HG02678 (cell line): ENCODE measurements around the gene TNPO3.
"Not testable (repeated sequence)": the region's sequence is repeated elsewhere in the genome, so short reads cannot be mapped to it uniquely, and the experiment has no call there.

ENCODE experiments used
- ATAC-seq: cut with Tn5 transposase; IDR thresholded peaks from one replicate; pipeline ENCODE4 v1.9.1; 2021; ENCODE audit warnings: mild to moderate bottlenecking, moderate library complexity; ENCODE audit not compliant: unreplicated experiment

TNPO3 gene

DNA sequence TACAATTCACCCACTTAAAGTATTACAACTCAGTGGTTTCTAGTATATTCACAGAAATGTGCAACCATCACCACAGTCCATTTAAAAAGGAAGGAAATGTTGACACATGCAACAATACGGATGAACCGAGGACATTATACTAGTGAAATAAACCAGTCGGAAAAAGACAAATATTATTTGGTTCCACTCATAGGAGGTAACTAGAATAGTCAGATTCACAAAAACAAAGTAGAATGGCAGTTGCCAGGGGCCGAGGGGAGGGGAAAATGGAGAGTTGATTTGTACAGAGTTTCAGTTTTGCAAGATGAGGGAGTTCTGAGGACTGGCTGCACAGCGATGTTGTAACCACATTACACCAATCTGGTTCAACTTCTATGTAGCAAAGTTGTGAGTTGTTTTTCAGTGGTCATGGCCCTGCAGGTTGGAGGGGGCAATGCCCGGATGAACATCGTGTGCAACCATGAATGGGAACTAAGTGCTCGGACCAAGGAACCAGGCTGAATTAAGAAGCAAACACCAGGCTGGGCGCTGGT, 17.6 kb upstream of the TNPO3 start:
- no peak for ATAC-seq

DNA sequence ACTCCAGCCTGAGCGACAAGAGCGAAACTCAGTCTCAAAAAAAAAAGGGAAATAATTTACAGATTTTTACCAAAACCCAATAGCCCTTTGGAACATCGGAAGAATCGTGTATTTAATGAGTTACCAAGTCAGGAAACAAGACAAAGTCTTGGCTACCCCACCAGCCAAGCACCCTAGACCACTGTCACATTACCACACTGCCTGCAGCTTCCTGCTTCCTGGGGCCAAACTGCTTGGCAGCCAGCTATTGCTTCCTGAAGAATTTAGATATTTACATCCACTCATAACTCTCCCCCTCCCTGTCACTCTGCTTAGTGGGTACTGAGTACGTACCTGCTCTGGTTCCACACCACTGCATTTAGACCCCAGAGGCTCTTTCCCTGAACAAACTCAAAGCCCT, 14.1 kb upstream of the TNPO3 start:
- ATAC-seq: no peak

DNA sequence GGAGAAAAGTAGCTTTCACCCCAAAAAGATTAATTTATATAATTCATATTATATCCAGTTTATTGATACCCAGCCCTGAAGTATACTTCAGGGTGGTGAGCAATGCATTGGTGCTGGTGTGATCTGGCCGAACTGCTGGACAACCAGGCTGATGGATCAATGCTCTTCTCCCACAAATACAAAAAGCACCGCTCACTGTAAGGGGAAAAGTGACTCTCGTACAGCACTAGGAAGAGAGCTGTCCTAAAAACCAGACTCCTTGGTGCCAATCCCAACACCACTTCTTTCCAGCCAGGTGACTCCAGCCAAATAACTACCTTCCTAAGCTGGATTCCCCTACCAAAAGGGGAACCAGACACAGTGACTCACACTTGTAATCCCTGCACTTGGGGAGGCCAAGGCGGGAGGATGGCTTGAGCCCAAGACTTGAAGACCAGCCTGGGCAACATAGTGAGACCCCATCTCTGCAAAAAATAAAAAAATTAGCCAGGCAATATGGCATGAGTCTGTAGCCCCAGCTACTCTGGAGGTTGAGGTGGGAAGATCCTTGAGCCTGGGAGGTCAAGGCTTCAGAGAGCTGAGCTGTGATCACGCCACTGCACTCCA, 13.1 kb upstream of the TNPO3 start:
- ATAC-seq: no peak

DNA sequence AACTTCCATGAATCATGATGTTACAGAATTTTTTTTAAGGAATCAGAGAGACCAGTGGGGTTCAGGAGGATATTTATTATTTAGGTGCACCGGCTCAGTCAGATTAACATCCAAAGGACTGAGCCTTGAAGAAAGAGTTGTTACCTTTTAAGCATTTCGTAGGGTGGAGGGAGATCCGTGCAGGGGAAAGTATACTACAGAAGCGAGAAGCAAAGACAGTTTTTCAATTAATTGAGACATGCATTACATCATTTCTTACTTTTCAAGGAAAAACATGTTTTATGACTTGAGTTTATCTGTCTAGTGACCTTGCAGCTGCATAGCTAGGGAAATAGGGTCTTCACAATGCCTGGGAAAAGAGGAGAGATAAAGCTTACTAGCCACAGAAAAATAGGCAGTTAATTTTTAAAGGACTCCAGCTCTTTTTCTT, 12.2 kb upstream of the TNPO3 start:
- not testable (repeated sequence) for ATAC-seq

DNA sequence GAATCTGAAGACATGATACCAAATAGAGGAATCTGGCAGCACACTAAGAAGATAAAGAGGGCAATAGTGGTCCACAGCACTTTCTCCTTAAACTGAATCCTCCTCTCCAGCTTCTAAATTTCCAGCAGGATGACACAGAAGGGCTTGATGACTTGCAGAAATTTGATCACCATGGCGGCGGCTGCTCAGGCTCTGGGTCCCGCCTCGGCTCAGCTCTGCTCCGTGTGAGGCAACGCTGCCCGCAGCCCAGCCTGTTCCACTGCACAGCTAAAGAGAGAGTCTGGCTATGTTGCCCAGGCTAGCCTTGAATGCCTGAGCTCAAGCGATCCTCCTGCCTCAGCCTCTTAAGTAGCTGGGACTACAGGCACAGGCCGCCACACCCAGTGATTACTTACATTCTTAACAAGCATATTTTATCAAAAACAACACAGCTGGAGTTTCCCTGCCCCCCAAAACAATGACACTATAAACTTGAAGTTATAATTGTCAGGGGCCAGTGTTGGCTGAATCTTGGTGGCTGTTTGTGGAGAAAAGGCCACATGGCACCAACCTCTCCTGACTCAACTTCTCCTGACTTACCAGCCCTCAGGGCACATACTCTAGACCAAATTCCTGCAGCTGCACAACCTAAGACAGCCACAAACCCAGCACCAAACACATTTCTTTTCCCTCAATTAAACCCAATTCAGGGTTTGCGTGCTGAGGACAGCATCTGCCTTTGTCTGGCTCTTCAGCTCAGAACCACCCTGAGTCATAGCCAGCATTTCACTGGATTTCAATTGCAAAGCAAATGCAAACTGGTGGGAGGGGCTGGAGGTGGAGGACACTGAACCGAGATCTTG, 11.6 kb upstream of the TNPO3 start:
- ATAC-seq: peak; percentile 38

DNA sequence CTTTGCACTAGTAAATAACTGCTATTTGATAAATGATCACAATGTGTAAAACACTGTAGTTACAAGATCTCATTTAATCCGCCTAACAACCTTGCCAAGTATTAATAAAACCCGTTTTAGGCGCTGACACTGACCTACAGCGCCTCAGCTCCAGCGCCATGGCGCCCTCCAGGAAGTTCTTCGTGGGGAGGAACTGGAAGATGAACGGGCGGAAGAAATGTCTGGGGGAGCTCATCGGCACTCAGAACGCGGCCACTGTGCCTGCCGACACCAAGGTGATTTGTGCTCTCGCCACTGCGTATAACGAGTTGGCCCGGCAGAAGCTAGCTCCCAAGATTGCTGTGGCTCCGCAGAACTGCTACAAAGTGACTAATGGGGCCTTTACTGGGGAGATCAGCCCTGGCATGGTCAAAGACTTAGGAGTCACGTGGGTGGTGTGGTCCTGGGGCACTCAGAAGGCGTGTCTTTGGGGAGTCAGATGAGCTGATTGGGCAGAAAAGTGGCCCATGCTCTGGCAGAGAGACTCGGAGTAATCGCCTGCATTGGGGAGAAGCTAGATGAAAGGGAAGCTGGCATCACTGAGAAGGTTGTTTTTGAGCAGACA, 1.1 kb upstream of the TNPO3 start:
- ATAC-seq: peak; percentile 60

DNA sequence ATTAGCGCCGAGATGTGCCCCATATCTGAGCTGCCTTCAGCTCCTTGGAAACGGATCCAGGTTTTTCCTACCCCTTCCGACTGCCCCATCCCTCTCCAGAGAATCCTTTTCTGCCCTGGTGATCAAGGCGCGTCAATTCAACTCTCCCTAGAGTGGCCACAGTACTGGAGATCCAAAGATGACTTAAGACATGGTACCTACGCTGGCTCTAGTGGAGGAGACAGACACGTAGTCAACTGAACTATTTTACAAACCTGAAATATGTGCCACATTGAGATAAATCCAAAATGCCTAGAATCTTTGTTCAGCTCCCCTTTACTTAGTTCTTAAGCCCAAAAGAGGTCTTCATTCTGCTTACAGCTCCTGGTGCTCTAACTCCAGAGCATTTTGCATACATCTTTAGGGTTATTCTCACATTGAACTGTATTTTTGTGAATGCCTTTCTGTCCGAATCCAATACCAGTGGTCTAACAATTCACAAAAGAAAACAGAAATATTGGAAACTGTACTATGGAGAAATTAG, 444 bp upstream of the TNPO3 start:
- ATAC-seq: peak; percentile 21

DNA sequence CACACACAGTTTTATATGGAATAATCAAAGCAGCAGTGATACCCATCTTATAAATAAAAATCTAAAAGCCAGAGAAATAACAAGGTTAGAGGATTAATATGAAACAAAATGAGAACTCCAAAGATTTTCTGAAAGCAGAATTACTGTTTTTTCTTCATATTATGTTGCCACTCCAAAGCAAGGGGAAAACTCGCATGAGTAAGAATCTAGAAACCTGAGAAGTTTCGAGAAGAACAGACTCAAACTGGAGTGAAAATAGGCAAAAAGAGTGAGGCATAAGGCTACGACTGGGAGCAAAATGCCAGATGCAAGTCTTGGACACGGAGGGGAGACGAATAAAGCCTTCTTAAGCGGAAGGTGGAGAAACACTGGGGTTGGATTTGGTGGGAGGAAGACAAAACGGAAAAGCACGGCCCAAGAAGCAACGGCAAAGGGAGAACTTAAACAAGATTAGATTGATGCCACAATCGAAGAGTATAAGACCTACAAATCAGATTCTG, 923 bp downstream of the TNPO3 start:
- ATAC-seq: no peak

DNA sequence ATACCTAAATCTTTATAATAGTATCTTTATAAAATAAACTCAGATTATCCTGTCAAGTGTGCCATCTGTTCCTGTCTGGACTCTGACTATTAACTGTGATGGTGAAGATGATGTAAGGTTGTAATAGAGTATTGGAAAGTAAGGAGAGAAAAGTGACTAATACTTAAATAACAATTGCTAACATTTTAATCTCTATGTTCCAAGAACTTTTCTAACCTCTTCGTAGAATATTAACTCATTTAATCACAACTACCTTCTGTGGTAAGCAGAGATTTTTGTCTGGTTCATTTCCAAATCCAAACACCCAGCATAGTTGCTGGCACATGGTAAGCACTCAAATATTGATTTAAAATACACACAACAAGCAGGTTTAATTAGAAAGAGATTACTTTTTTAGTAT, 2.5 kb downstream of the TNPO3 start:
- no peak for ATAC-seq

DNA sequence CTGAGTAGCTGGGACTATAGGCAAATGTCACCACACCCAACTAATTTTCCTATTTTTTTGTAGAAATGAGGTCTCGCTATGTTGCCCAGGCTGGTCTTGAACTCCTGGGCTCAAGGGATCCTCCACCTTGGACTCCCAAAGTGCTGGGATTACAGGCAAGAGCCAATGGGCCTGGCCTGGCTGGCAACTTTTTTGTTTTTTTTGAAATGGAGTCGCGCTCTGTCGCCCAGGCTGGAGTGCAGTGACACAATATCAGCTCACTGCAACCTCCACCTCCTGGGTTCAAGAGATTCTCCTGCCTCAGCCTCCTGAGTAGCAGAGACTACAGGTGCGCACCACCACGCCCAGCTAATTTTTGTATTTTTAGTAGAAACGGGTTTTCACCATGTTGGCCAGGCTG, 3.5 kb downstream of the TNPO3 start:
- ATAC-seq: not testable (repeated sequence)

DNA sequence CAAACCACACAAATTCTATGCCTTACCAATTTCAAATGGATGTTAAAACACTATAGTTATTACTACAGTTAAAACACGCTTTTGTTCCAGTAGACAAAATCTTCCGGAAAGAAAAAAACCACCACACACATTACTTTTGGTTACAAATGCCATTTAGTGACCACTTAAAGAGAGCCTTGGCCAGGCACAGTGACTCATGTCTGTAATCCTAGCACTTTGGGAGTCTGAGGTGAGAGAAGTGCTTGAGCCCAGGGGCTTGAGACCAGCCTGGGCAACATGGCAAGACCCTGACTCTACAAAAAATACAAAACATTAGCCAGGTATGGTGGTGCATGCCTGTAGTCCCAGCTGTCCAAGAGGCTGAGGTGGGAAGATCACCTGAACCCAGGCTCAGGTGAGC, 7.2 kb downstream of the TNPO3 start:
- ATAC-seq: no peak

DNA sequence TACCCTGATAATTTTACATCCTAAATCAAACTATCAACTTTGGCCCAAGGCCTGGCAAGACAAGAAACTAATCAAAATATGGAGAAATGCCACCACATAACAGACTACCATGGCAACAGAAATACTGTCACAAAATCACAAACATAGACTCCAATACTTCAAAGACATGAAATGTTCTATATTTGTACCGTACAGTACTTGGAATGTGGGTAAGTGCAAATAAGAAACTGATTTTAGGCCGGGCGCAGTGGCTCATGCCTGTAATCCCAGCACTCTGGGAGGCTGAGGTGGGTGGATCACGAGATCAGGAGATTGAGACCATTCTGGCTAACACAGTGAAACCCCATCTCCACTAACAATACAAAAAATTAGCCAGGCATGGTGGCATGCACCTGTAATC, 9.2 kb downstream of the TNPO3 start:
- no peak for ATAC-seq

DNA sequence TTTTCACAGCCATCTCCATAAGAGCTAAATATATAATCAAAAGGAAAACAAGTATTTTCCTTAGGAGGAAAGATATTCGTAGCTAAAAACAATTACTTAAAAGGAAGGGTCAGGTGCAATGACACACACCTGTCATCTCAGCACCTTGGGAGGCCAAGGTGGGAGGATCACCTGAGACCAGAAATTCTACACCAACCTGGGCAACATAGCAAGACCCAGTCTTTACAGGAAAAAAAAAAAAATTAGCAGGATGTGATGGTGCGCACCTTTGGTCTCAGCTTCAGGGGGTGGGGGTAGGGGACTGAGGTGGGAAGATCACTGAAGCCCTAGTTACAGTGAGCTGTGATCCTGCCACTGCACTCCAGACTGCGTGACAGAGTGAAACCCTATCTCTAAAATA, 11.9 kb downstream of the TNPO3 start:
- no peak for ATAC-seq

DNA sequence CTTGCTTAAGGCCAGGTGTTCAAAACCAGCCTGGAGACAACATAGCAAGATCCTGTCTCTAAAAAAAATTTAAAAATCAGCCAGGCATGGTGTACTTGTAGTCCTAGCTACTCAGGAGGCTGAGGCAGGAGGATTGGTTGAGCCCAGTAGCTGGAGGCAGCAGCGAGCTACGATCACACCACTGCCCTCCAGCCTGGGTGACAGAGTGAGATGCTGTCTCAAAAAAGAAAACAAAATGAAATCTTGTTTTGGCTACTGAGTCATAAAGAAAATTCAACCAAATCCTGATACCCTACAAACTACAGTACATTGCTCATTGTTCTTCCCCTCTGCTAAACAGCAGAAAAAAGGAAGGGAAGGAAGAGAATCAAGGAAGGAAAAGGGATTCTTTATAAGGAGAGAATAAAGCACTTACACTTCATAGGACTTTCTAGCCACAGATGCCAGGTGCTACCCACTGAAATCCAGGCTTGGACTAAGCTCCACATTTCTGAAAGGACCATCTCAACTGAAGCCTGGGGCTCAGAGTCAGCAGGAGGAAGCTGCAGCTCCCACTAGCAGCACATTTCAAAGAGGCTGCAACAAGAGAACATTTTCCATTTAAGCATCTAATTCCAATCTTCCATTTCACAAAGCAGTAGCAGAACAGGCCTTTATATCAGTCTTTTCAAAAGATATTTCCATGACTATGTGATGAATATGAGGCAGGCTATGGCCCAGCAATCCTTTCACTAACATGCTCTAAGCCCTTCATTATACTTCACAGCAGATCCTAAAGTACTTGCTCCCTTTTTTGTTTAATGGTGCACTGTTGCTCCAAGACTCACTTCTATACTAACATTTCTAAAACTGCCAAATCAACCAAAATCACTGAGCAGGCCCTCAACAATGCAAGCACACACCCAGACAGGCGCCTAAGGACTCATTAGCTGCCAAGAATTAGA, 13.5 kb downstream of the TNPO3 start:
- ATAC-seq: no peak

DNA sequence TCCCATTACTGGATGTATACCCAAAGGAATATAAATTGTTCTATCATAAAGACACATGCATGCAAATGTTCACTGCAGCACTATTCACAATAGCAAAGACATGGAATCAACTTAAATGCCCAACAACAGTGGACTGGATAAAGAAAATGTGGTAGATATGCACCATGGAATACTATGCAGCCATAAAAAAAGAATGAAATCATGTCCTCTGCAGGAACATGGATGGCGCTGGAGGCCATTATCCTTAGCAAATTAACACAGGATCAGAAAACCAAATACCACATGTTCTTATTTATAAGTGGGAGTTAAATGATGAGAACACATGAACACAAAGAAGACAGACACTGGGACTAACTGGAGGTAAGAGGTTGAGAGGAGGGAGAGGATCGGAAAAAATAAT, 16.4 kb downstream of the TNPO3 start:
- ATAC-seq: not testable (repeated sequence)

DNA sequence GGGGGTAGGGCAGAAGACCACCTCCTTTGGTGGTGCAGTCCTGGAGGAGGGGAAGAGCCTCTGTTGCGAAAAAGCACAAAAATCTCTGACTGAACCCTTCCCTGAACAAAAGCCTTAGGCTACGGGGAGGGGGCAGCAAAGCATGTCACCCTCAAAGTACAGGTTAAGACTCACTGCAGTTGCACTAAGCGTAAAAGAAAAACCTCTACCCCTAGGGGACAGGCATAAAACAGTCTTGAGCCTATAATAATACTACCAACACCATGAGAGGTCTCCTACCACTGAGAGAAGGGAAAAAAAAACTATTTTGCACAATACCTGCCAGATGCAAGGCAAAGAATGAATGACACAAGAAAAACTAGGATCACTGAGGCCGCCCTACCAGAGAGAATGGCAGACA, 17.3 kb downstream of the TNPO3 start:
- no peak for ATAC-seq

DNA sequence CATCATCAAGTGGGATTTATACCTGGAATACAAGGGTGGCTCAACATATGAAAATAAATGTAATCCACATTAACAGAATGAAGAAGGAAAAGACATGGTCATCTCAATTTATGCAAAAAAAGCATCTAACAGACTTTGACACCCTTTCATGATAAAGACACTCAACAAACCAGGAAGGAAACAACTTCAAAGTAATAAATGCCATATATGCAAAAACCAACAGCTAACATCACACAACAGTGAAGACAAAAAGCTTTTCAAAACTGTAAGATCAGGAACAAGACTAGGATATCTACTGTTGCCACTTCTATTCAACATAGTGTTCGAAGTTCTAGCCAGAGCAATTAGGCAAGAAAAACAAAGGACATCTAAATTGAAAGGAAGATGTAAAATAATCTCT, 22.9 kb downstream of the TNPO3 start:
- ATAC-seq: no peak

DNA sequence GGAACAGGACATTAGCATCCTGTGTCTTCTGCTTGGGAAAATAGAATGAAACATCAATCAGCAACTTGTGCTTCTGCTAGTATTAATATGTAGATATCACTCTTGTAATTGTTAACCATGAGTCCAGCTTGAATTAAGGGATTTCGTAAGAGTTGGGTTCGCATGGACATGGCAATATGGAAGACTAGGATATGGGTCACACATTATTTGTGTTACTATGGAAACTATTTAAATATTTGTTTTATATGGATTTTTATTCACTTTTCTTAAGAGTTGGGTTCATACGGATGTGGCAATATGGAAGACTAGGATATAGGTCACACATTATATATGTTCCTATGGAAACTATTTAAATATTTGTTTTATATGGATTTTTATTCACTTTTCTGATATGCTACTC, 24.5 kb downstream of the TNPO3 start:
- no peak for ATAC-seq

DNA sequence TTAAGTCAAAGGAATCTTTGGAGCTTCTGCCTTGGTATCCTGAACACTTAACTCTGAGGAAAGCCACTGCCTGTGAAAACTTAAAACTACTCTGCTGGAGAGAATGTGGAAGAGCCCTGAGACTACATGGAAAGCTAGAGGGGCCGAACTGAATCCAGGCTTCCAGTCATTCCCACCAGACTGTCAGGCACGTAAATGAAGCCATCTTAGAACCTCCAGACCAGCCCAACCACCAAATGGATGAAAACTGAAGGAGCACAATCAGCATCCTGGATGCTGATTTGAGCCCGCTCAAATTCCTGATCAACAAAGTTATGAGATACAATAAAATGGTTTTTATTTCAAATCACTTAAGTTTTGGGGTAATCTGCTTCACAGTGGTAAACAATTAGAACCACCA, 30.8 kb downstream of the TNPO3 start:
- ATAC-seq: no peak

DNA sequence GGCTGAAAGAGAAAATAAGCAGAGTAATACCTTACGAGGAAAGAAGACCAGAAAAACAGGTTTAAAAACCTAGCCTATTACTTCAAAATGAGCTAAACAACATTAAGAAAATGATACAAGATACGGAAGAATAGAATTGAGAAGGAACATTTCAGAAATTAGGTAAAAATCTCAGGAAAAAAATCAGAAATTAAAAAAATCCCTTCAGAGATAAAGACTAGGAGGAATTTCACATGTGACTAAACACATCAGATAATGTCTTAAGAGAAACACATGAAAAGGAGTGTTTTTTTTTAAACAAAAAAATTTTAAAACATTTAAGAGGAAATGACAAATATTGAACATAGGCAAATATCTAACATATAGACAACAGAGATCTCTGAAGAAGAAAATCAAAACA, 33.3 kb downstream of the TNPO3 start:
- no peak for ATAC-seq
